IMR-90 (cell line): ENCODE measurements around the gene DEFB114. TPM values are rescaled to one million over a fixed set of nuclear protein-coding genes. Genes with fewer than 3 reads are reported as not detected.

Source experiments
- ATAC-seq: fragments of 200-7000 bp; cut with Tn5 transposase; 2 replicates; pipeline ENCODE4 v1.9.1; 2020; ENCODE audit warnings: low read depth, mild to moderate bottlenecking, moderate library complexity
- BruUV-seq: library from RNA; stranded (reverse); fragments of 400-500 nt; replicated peaks from 2 replicates; lab custom pipeline; 2021; lab: Mats Ljungman, UMichigan
- CTCF ChIA-PET: fragments of 300-600 bp; formaldehyde crosslinking; extraction: SDS; loops from one replicate; lab custom pipeline; 2021; ENCODE audit warnings: antibody characterized with exemption; lab: Yijun Ruan, JAX
- POLR2A ChIA-PET: fragments of 300-600 bp; sonication (Branson Sonifier 250); formaldehyde crosslinking; loops from one replicate; lab custom pipeline; 2022; ENCODE audit warnings: antibody characterized with exemption; ENCODE audit not compliant: unreplicated experiment; lab: Charles Lee
- DNase-seq: peaks from one replicate; pipeline ENCODE4 v3.0.0; 2013
- H2AFZ ChIP-seq: replicated peaks from 2 replicates; pipeline ENCODE3; 2013; ENCODE audit warnings: low read length, mild to moderate bottlenecking; ENCODE audit not compliant: poor library complexity
- H2AK5ac ChIP-seq: 2 replicates; pipeline ENCODE4 v1.6.1; 2013; ENCODE audit warnings: low read depth, low read length, inconsistent platforms
- H2AK9ac ChIP-seq: replicated peaks from 2 replicates; pipeline ENCODE3; 2013; ENCODE audit warnings: mild to moderate bottlenecking, low read depth, low read length, moderate library complexity; ENCODE audit not compliant: poor library complexity
- H2BK120ac ChIP-seq: 2 replicates; pipeline ENCODE4 v1.6.1; 2013; ENCODE audit warnings: low read depth, low read length, inconsistent platforms
- H2BK15ac ChIP-seq: 3 replicates; pipeline ENCODE4 v1.6.1; 2013; ENCODE audit warnings: low read depth, low read length, inconsistent platforms
- H2BK20ac ChIP-seq: 2 replicates; pipeline ENCODE4 v1.6.1; 2013; ENCODE audit warnings: low read depth, mild to moderate bottlenecking, inconsistent platforms, low read length, moderate library complexity
- H2BK5ac ChIP-seq: 2 replicates; pipeline ENCODE4 v1.6.1; 2013; ENCODE audit warnings: mild to moderate bottlenecking, low read depth, low read length, inconsistent platforms; ENCODE audit not compliant: poor library complexity, severe bottlenecking
- H3K14ac ChIP-seq: replicated peaks from 2 replicates; pipeline ENCODE4 v1.6.1; 2013; ENCODE audit warnings: low read depth, low read length, inconsistent platforms
- H3K18ac ChIP-seq: 2 replicates; pipeline ENCODE4 v1.6.1; 2013; ENCODE audit warnings: low read depth, low read length, control low read depth
- H3K23ac ChIP-seq: 2 replicates; pipeline ENCODE4 v1.6.1; 2013; ENCODE audit warnings: low read depth, low read length, inconsistent platforms
- H3K27ac ChIP-seq: 2 replicates; pipeline ENCODE4 v1.5.1; 2013; ENCODE audit warnings: mild to moderate bottlenecking, control low read depth, low read length; ENCODE audit not compliant: insufficient read depth
- H3K27me3 ChIP-seq: 2 replicates; pipeline ENCODE4 v1.6.1; 2013; ENCODE audit warnings: low read length; ENCODE audit not compliant: control insufficient read depth, insufficient read depth
- H3K36me3 ChIP-seq: 2 replicates; pipeline ENCODE4 v1.6.1; 2013; ENCODE audit warnings: low read length, mixed read lengths; ENCODE audit not compliant: control insufficient read depth, insufficient read depth
- H3K4ac ChIP-seq: 2 replicates; pipeline ENCODE4 v1.6.1; 2013; ENCODE audit warnings: low read depth, low read length, inconsistent platforms
- H3K4me1 ChIP-seq: 2 replicates; pipeline ENCODE4 v1.6.1; 2013; ENCODE audit warnings: low read length, mixed read lengths; ENCODE audit not compliant: control insufficient read depth, insufficient read depth
- H3K4me2 ChIP-seq: 2 replicates; pipeline ENCODE4 v1.6.1; 2013; ENCODE audit warnings: low read depth, mild to moderate bottlenecking, control low read depth, low read length, moderate library complexity
- H3K4me3 ChIP-seq: 2 replicates; pipeline ENCODE4 v1.5.1; 2013; ENCODE audit warnings: low read depth, mild to moderate bottlenecking, control low read depth, low read length, moderate library complexity; ENCODE audit not compliant: insufficient read depth
- H3K56ac ChIP-seq: 2 replicates; pipeline ENCODE4 v1.6.1; 2013; ENCODE audit warnings: low read length, inconsistent platforms; ENCODE audit not compliant: insufficient read depth; ENCODE audit errors: extremely low read depth
- H3K79me1 ChIP-seq, 2 experiments: 2 replicates each; pipeline ENCODE4 v1.6.1; 2013; ENCODE audit warnings: low read length in 2 of 2, inconsistent platforms in 1 of 2, low read depth in 1 of 2
- H3K9ac ChIP-seq: 2 replicates; pipeline ENCODE4 v1.6.1; 2013; ENCODE audit warnings: low read depth, low read length, control low read depth
- H3K9me1 ChIP-seq: 2 replicates; pipeline ENCODE4 v1.6.1; 2013; ENCODE audit warnings: low read length, inconsistent platforms; ENCODE audit not compliant: insufficient read depth
- H3K9me3 ChIP-seq: 2 replicates; pipeline ENCODE4 v1.6.1; 2013; ENCODE audit warnings: low read length; ENCODE audit not compliant: control insufficient read depth, insufficient read depth
- H4K20me1 ChIP-seq: 2 replicates; pipeline ENCODE4 v1.6.1; 2013; ENCODE audit warnings: low read length, inconsistent platforms; ENCODE audit not compliant: insufficient read depth
- H4K5ac ChIP-seq: 2 replicates; pipeline ENCODE4 v1.6.1; 2013; ENCODE audit warnings: mild to moderate bottlenecking, low read depth, low read length, control low read depth
- H4K8ac ChIP-seq, 2 experiments: 2 replicates each; pipeline ENCODE4 v1.6.1; 2013; ENCODE audit warnings: low read depth in 2 of 2, low read length in 2 of 2, control low read depth in 1 of 2, inconsistent platforms in 1 of 2
- H4K91ac ChIP-seq: 2 replicates; pipeline ENCODE4 v1.6.1; 2013; ENCODE audit warnings: low read depth, low read length, inconsistent platforms; ENCODE audit not compliant: insufficient read depth
- BHLHE40 ChIP-seq: fragments of 150-350 bp; IDR thresholded peaks from 2 replicates; pipeline ENCODE4 v1.6.1; 2016; ENCODE audit warnings: mild to moderate bottlenecking, low read depth, low read length
- CEBPB ChIP-seq: IDR thresholded peaks from 2 replicates; pipeline ENCODE4 v1.6.1; 2012; ENCODE audit warnings: low read depth, low read length, improper control_type of control experiment
- CHD1 ChIP-seq: IDR thresholded peaks from 2 replicates; pipeline ENCODE4 v1.6.1; 2012; ENCODE audit warnings: low read depth, low read length, improper control_type of control experiment
- CTCF ChIP-seq: conservative IDR thresholded peaks from 2 replicates; pipeline ENCODE4 v1.5.1; 2012; ENCODE audit warnings: mild to moderate bottlenecking, low read depth, low read length, improper control_type of control experiment
- ELK1 ChIP-seq: fragments of 150-350 bp; IDR thresholded peaks from 2 replicates; pipeline ENCODE4 v1.6.1; 2016; ENCODE audit warnings: low read depth, mild to moderate bottlenecking, low read length, moderate library complexity, borderline replicate concordance
- FOS ChIP-seq: fragments of 150-350 bp; IDR thresholded peaks from 2 replicates; pipeline ENCODE4 v1.6.1; 2016; ENCODE audit warnings: low read depth, low read length
- MXI1 ChIP-seq: IDR thresholded peaks from 2 replicates; pipeline ENCODE4 v1.6.1; 2012; ENCODE audit warnings: low read depth, mild to moderate bottlenecking, low read length, moderate library complexity, borderline replicate concordance
- RAD21 ChIP-seq: IDR thresholded peaks from 2 replicates; pipeline ENCODE4 v1.6.1; 2012; ENCODE audit warnings: low read length, improper control_type of control experiment
- RCOR1 ChIP-seq: IDR thresholded peaks from 2 replicates; pipeline ENCODE4 v1.6.1; 2012; ENCODE audit warnings: mild to moderate bottlenecking, low read length, improper control_type of control experiment; ENCODE audit not compliant: insufficient replicate concordance
- RFX5 ChIP-seq: IDR thresholded peaks from 2 replicates; pipeline ENCODE4 v1.8.0; 2012; ENCODE audit warnings: low read depth, mild to moderate bottlenecking, low read length, moderate library complexity
- SMC3 ChIP-seq: fragments of 150-350 bp; IDR thresholded peaks from 2 replicates; pipeline ENCODE4 v1.6.1; 2016; ENCODE audit warnings: low read depth, mild to moderate bottlenecking, antibody characterized with exemption, low read length, moderate library complexity
- WGBS, 2 experiments: methylation state at CpG; one replicate each; pipeline versions ENCODE4 v1.1.5 to v1.1.7; 2013; ENCODE audit warnings: missing lambda C conversion rate in 2 of 2; ENCODE audit not compliant: insufficient read length in 1 of 2; ENCODE audit errors: extremely low coverage in 2 of 2; 5-methylcytosine and 5-hydroxymethylcytosine counted together
- dilution Hi-C: fragments of 300-500 bp; cut with HindIII; formaldehyde crosslinking; loops from one replicate; pipeline ENCODE4 v1.14.3; 2018; ENCODE audit warnings: low sequenced_read_pairs; ENCODE audit not compliant: unreplicated experiment
- in situ Hi-C: fragments of 300-500 bp; cut with MboI; formaldehyde crosslinking; loops from 3 replicates; pipeline ENCODE4 v1.14.3; 2019; ENCODE audit warnings: low sequenced_read_pairs, inconsistent platforms, mixed read lengths
- intact Hi-C: fragments of 100-400 bp; cut with micrococcal nuclease; formaldehyde crosslinking; loops from 2 replicates; pipeline ENCODE4 v1.10.0; 2022
- polyA plus RNA-seq, 3 experiments: library from polyadenylated mRNA; depleted of rRNA; stranded (reverse); fragments of >200 nt; gene quantifications; 2 replicates each; pipeline ENCODE4 v1.2.3, GENCODE V29; 2012; ENCODE audit warnings: low replicate concordance in 1 of 3
- total RNA-seq: library from RNA; depleted of rRNA; stranded (reverse); fragments of >200 nt; gene quantifications from 2 replicates; pipeline ENCODE4 v1.2.3, GENCODE V29; 2012

DEFB114 gene
- total and polyA plus RNA-seq, 2 of the 4 experiments (the other 2 are of a cell fraction), result not detected

DNA sequence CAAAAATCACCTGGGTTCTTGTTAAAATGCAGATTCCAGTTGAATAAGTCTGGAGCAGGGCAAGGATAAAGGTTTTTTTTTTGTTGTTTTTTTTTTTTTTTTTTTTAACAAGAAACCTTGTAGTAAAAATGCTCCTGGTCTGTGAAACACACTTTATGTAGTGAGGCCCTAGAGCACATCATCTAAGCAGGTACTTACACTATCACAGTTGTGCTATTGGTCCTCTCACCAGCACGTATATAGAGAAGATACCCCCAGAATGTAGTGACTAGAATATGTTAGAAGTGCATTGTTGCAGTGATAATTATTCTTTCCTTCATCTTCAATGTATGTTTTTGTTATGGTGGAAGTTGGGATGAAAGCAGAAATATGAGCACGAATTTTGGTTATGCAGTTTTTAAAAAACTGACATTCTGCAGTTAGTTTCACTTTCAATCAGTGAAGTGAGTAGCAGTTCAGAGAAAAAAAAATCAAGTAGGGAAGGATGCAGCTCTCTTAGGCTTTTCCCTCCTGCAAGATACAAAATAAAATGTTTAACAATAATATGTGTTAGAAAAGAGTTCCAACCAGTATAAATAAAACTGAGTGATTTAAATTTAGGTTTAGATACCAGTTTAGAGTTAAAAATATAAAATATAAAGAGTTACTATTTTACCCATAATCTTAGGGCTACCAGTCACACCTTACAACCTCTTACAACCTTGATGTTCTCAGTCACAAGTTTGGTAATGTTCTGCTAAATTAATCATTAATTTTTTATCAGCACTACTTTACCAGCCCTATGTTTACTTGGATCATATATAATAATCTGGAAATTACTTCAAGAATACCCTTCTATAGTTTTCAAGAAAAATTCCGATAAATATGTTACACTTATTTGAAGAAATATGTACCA, 14.6 kb upstream of the DEFB114 start:
- Histone ChIP-seq H3K27ac (no peak overlapping the region), H3K79me1 (no peaks in the 10 kb centered on the region), H3K4ac (no peak overlapping the region), H3K4me3 (peak overlapping the region; percentile 47; the same call in 1 of the 2 replicates), H3K9me3 (no peaks in the 10 kb centered on the region), H3K4me2 (peak overlapping the region; percentile 86), H3K36me3 (no peaks in the 10 kb centered on the region), H3K9me1 (no peaks in the 10 kb centered on the region), H3K4me1 (no peaks in the 10 kb centered on the region), H2AFZ (no peak overlapping the region), H3K27me3 (no peaks in the 10 kb centered on the region), H2BK120ac (no peak overlapping the region), H3K56ac (no peak overlapping the region), H2BK20ac (no peak overlapping the region), H2BK15ac (no peak overlapping the region), H3K23ac (no peak overlapping the region), H4K8ac (no peak overlapping the region), H3K9ac (no peak overlapping the region), H2AK9ac (no peak overlapping the region), H2BK5ac (no peak overlapping the region), H2AK5ac (no peak overlapping the region), H3K14ac (no peak overlapping the region), H4K5ac (no peak overlapping the region), H3K18ac (no peak overlapping the region), H4K20me1 (no peaks in the 10 kb centered on the region), H4K91ac (no peak overlapping the region)
- ChIA-PET CTCF (no interaction called here), POLR2A (no interaction called here)
- WGBS, 2 experiments, result no CpG with 5 or more reads among the region's 3 CpGs
- no TSS peak for BruUV-seq
- dilution Hi-C loops, result no loop called here
- no peak for DNase-seq
- ATAC-seq, result no peak
- intact Hi-C loops, result no loop called here
- TF ChIP-seq BHLHE40 (no peak), CTCF (no peak), RFX5 (no peak), RCOR1 (no peak), ELK1 (no peak), CHD1 (no peak), CEBPB (no peak), FOS (no peak), SMC3 (no peak), MXI1 (no peak), RAD21 (no peak)
- in situ Hi-C loops, result no loop called here
